Measurements from ENCODE around the gene TEX2.

TEX2 gene

GRCh38 chr17:64256913-64257807, 5.9 kb downstream of the TEX2 start:
- Histone ChIP-seq H3K79me2 (ENCODE audit: low read length) (peaks cover 28% of the 10 kb centered on the region), H3K27ac (ENCODE audit: low read length) (no peak overlapping the region), H3K4me3 (ENCODE audit: low read length) (no peak overlapping the region), H3K27me3 (ENCODE audit: low read depth, low read length) (no peaks in the 10 kb centered on the region), H3K36me3 (replicated peaks; ENCODE audit: low read depth, low read length) (no peaks in the 10 kb centered on the region), H3K9ac (ENCODE audit: low read length) (no peak overlapping the region), H3K9me3 (ENCODE audit: insufficient read depth, low read length) (no peaks in the 10 kb centered on the region), H3K4me2 (ENCODE audit: low read length) (no peak overlapping the region), H2AFZ (ENCODE audit: low read depth, low read length) (no peak overlapping the region), H3K4me1 (ENCODE audit: low read length) (peaks cover 19% of the 10 kb centered on the region), H4K20me1 (ENCODE audit: insufficient read depth, low read length) (peaks cover 2% of the 10 kb centered on the region; the same call in 1 of the 2 replicates)
- TF ChIP-seq CTCF (IDR thresholded peaks at IDR 0.05; ENCODE audit: low read depth, low read length) (no peak), EZH2phosphoT487 (IDR thresholded peaks at IDR 0.05; ENCODE audit: low read depth) (no peak)

- H2AFZ ChIP-seq (ENCODE audit: low read depth, low read length), result no peak overlapping the region
- H4K20me1 ChIP-seq (ENCODE audit: insufficient read depth, low read length), result no peaks in the 10 kb centered on the region
- H3K27ac ChIP-seq (ENCODE audit: low read length), result no peak overlapping the region
- TF ChIP-seq EZH2phosphoT487 (IDR thresholded peaks at IDR 0.05; ENCODE audit: low read depth), result no peak
- no peak overlapping the region for H3K9ac ChIP-seq (ENCODE audit: low read length)
- H3K4me3 ChIP-seq (ENCODE audit: low read length), result no peak overlapping the region
- no peaks in the 10 kb centered on the region for H3K27me3 ChIP-seq (ENCODE audit: low read depth, low read length)
- no peaks in the 10 kb centered on the region for H3K9me3 ChIP-seq (ENCODE audit: insufficient read depth, low read length)
- peaks cover 15% of the 10 kb centered on the region for H3K79me2 ChIP-seq (ENCODE audit: low read length)
- no peak overlapping the region for H3K4me2 ChIP-seq (ENCODE audit: low read length)
- H3K4me1 ChIP-seq (ENCODE audit: low read length), result peaks cover 5% of the 10 kb centered on the region
- no peaks in the 10 kb centered on the region for H3K36me3 ChIP-seq (replicated peaks; ENCODE audit: low read depth, low read length)
Measured at GRCh38 chr17:64255764-64256163, 7.3 kb downstream of the TEX2 start.

- TF ChIP-seq EZH2phosphoT487 (IDR thresholded peaks at IDR 0.05; ENCODE audit: low read depth), result no peak
- Histone ChIP-seq H3K27me3 (ENCODE audit: low read depth, low read length) (no peaks in the 10 kb centered on the region), H3K4me3 (ENCODE audit: low read length) (no peak overlapping the region), H3K9me3 (ENCODE audit: insufficient read depth, low read length) (no peaks in the 10 kb centered on the region), H3K79me2 (ENCODE audit: low read length) (peaks cover 5% of the 10 kb centered on the region), H3K36me3 (replicated peaks; ENCODE audit: low read depth, low read length) (no peaks in the 10 kb centered on the region), H2AFZ (ENCODE audit: low read depth, low read length) (no peak overlapping the region), H3K9ac (ENCODE audit: low read length) (no peak overlapping the region), H3K4me1 (ENCODE audit: low read length) (no peaks in the 10 kb centered on the region), H3K4me2 (ENCODE audit: low read length) (no peak overlapping the region), H4K20me1 (ENCODE audit: insufficient read depth, low read length) (no peaks in the 10 kb centered on the region), H3K27ac (ENCODE audit: low read length) (no peak overlapping the region)
Measured at GRCh38 chr17:64254755-64255154, 8.3 kb downstream of the TEX2 start.

- H3K4me1 ChIP-seq (ENCODE audit: low read length), result no peaks in the 10 kb centered on the region
- no peak overlapping the region for H3K4me3 ChIP-seq (ENCODE audit: low read length)
- H3K27me3 ChIP-seq (ENCODE audit: low read depth, low read length), result no peaks in the 10 kb centered on the region
- TF ChIP-seq CTCF (IDR thresholded peaks at IDR 0.05; ENCODE audit: low read depth, low read length) (no peak), EZH2phosphoT487 (IDR thresholded peaks at IDR 0.05; ENCODE audit: low read depth) (no peak)
- H3K4me2 ChIP-seq (ENCODE audit: low read length), result no peak overlapping the region
- H3K27ac ChIP-seq (ENCODE audit: low read length), result no peak overlapping the region
- no peaks in the 10 kb centered on the region for H4K20me1 ChIP-seq (ENCODE audit: insufficient read depth, low read length)
- no peak overlapping the region for H3K9ac ChIP-seq (ENCODE audit: low read length)
- H3K36me3 ChIP-seq (replicated peaks; ENCODE audit: low read depth, low read length), result no peaks in the 10 kb centered on the region
- no peaks in the 10 kb centered on the region for H3K9me3 ChIP-seq (ENCODE audit: insufficient read depth, low read length)
- no peak overlapping the region for H2AFZ ChIP-seq (ENCODE audit: low read depth, low read length)
- H3K79me2 ChIP-seq (ENCODE audit: low read length), result no peaks in the 10 kb centered on the region; the same call in none of the 2 replicates
Measured at GRCh38 chr17:64253470-64253869, 9.6 kb downstream of the TEX2 start.

- no peak overlapping the region for H2AFZ ChIP-seq (ENCODE audit: low read depth, low read length)
- H3K27me3 ChIP-seq (ENCODE audit: low read depth, low read length), result no peaks in the 10 kb centered on the region
- no peak overlapping the region for H3K4me2 ChIP-seq (ENCODE audit: low read length)
- no peaks in the 10 kb centered on the region for H3K4me1 ChIP-seq (ENCODE audit: low read length)
- no peaks in the 10 kb centered on the region for H4K20me1 ChIP-seq (ENCODE audit: insufficient read depth, low read length)
- no peak overlapping the region for H3K9ac ChIP-seq (ENCODE audit: low read length)
- TF ChIP-seq CTCF (IDR thresholded peaks at IDR 0.05; ENCODE audit: low read depth, low read length) (no peak), EZH2phosphoT487 (IDR thresholded peaks at IDR 0.05; ENCODE audit: low read depth) (no peak)
- no peaks in the 10 kb centered on the region for H3K36me3 ChIP-seq (replicated peaks; ENCODE audit: low read depth, low read length)
- no peak overlapping the region for H3K27ac ChIP-seq (ENCODE audit: low read length)
- H3K79me2 ChIP-seq (ENCODE audit: low read length), result no peaks in the 10 kb centered on the region; the same call in none of the 2 replicates
- no peaks in the 10 kb centered on the region for H3K9me3 ChIP-seq (ENCODE audit: insufficient read depth, low read length)
- H3K4me3 ChIP-seq (ENCODE audit: low read length), result no peak overlapping the region
Measured at GRCh38 chr17:64252831-64253230, 10.2 kb downstream of the TEX2 start.

Data from OCI-LY3 (cell line).